CD4-positive, alpha-beta T cell (primary cell): ENCODE measurements around the gene LTO1. TPM values are rescaled to one million over a fixed set of nuclear protein-coding genes. Genes with fewer than 3 reads are reported as not detected.

Experiments
- ATAC-seq: fragments of 200-7000 bp; cut with Tn5 transposase; one replicate; pipeline ENCODE4 v1.10.0; 2022; ENCODE audit warnings: mild to moderate bottlenecking; ENCODE audit not compliant: poor library complexity
- CTCF ChIA-PET: fragments of 350-600 bp; sonication (Branson Sonifier 250); formaldehyde crosslinking; loops from one replicate; lab custom pipeline; 2021; ENCODE audit warnings: antibody characterized with exemption, inconsistent platforms; lab: Charles Lee
- POLR2A ChIA-PET: fragments of 350-600 bp; sonication (Branson Sonifier 250); formaldehyde crosslinking; loops from one replicate; lab custom pipeline; 2021; ENCODE audit warnings: antibody characterized with exemption, inconsistent platforms; lab: Charles Lee
- DNase-seq, 14 experiments: peaks; one replicate each; pipeline ENCODE4 v3.0.0-alpha.2; 2013 to 2020; ENCODE audit warnings: mixed read lengths in 2 of 14
- H3K27ac ChIP-seq, 2 donors: one replicate each; pipeline versions ENCODE4 v1.5.1 to v1.7.0; 2013; ENCODE audit warnings: low read length in 2 of 2, low read depth in 1 of 2, mild to moderate bottlenecking in 1 of 2
- H3K27me3 ChIP-seq, 2 experiments: 1 replicate in 1 of 2; 2 replicates in 1 of 2; pipeline versions ENCODE4 v1.6.1 to v1.7.0; 2013; ENCODE audit warnings: low read length in 2 of 2, control low read depth in 1 of 2, mild to moderate bottlenecking in 1 of 2, moderate library complexity in 1 of 2; ENCODE audit not compliant: insufficient read depth in 2 of 2, control insufficient read depth in 1 of 2
- H3K36me3 ChIP-seq: one replicate; pipeline ENCODE4 v1.6.1; 2013; ENCODE audit warnings: low read length, control low read depth; ENCODE audit not compliant: insufficient read depth
- H3K4me1 ChIP-seq: one replicate; pipeline ENCODE4 v1.6.1; 2013; ENCODE audit warnings: low read length, control low read depth; ENCODE audit not compliant: insufficient read depth
- H3K4me3 ChIP-seq: one replicate; pipeline ENCODE4 v1.5.1; 2013; ENCODE audit warnings: mild to moderate bottlenecking, low read length, moderate library complexity
- H3K9me3 ChIP-seq, 2 experiments: 1 replicate in 1 of 2; 2 replicates in 1 of 2; pipeline versions ENCODE4 v1.6.1 to v1.7.0; 2013; ENCODE audit warnings: low read length in 2 of 2, mild to moderate bottlenecking in 2 of 2, control low read depth in 1 of 2, moderate library complexity in 1 of 2; ENCODE audit not compliant: control insufficient read depth in 1 of 2, insufficient read depth in 1 of 2
- H3K27ac Mint-ChIP-seq: one replicate; pipeline ENCODE4 v1.8.0; 2020; ENCODE audit warnings: mixed read lengths
- H3K27me3 Mint-ChIP-seq: one replicate; pipeline ENCODE4 v1.8.0; 2021; ENCODE audit warnings: mixed read lengths
- H3K36me3 Mint-ChIP-seq: one replicate; pipeline ENCODE4 v1.8.0; 2021; ENCODE audit warnings: low read depth, mixed read lengths
- H3K4me1 Mint-ChIP-seq: one replicate; pipeline ENCODE4 v1.8.0; 2021; ENCODE audit warnings: low read depth, mixed read lengths
- H3K4me3 Mint-ChIP-seq: one replicate; pipeline ENCODE4 v1.8.0; 2020; ENCODE audit warnings: mild to moderate bottlenecking, mixed read lengths
- H3K9me3 Mint-ChIP-seq: one replicate; pipeline ENCODE4 v1.8.0; 2020; ENCODE audit warnings: mixed read lengths
- CTCF ChIP-seq: fragments of 200-600 bp; IDR thresholded peaks from one replicate; pipeline ENCODE4 v1.8.0; 2022; ENCODE audit warnings: antibody characterized with exemption, mild to moderate bottlenecking
- intact Hi-C, 2 experiments: fragments of 100-400 bp; cut with DNase I in 1 of 2; cut with micrococcal nuclease in 1 of 2; formaldehyde crosslinking; loops; one replicate each; pipeline versions ENCODE4 v1.15.1 to v1.9.0; 2023 to 2025; cut with DNase I, micrococcal nuclease
- total RNA-seq, 174 experiments: library from RNA in 2 of 174; stranded (reverse) in 2 of 174; gene quantifications; one replicate each; pipeline ENCODE4 v1.2.3 and lab custom pipeline; 2021 to 2026

LTO1 gene
- total RNA-seq, 2 experiments from 2014 or later, result 33.5 to 35.5 TPM

- Mint-ChIP-seq H3K9me3 (no peaks in the 10 kb centered on the region), H3K27me3 (peaks cover 31% of the 10 kb centered on the region)
These were observed 57.9 kb downstream of the LTO1 start for GRCh38 chr11:69617220-69617619.

More at GRCh38 chr11:69617220-69617619, 57.9 kb downstream of the LTO1 start:
- CTCF ChIA-PET, result no interaction called here
- Mint-ChIP-seq H3K4me3 (no peak overlapping the region), H3K36me3 (no peaks in the 10 kb centered on the region), H3K4me1 (no peaks in the 10 kb centered on the region), H3K27ac (no peak overlapping the region)
- no peak for TF ChIP-seq CTCF
- intact Hi-C loops, result no loop called here
- peaks cover 0 to 4% of the 10 kb centered on the region in 2 experiments for H3K9me3 ChIP-seq
- no peak overlapping the region for H3K27ac ChIP-seq
- H3K4me1 ChIP-seq, result no peaks in the 10 kb centered on the region
- H3K4me3 ChIP-seq, result no peak overlapping the region
- ATAC-seq, result no peak
- DNase-seq, result no peak
- POLR2A ChIA-PET, result no interaction called here
- H3K27me3 ChIP-seq, result peaks cover 0 to 5% of the 10 kb centered on the region in 2 experiments
- no peaks in the 10 kb centered on the region for H3K36me3 ChIP-seq

Other genes with a start within 250 kb of the LTO1 start
- not detected for gene LINC01488, start 193.7 kb downstream of the LTO1 start, total RNA-seq
- gene CCND1, start 34.2 kb downstream of the LTO1 start, total RNA-seq, result 1 to 10 TPM; 1.7 to 2.4 TPM
- not detected for gene FGF19, start 28.7 kb upstream of the LTO1 start, total RNA-seq
- not detected for gene FGF4, start 100.0 kb upstream of the LTO1 start, total RNA-seq
- not detected for gene FGF3, start 144.1 kb upstream of the LTO1 start, total RNA-seq